SH-SY5Y (cell line): ENCODE results near the gene TRIM2.

Source experiments
- GATA2 ChIP-seq: IDR thresholded peaks from 2 replicates; pipeline ENCODE4 v1.6.1; 2011; ENCODE audit warnings: mild to moderate bottlenecking, low read depth, low read length
- GATA3 ChIP-seq: IDR thresholded peaks from 2 replicates; pipeline ENCODE4 v1.6.1; 2011; ENCODE audit warnings: low read depth, mild to moderate bottlenecking, low read length, moderate library complexity

TRIM2 gene

GRCh38 chr4:153265306-153266047, 61.2 kb downstream of the TRIM2 start:
- TF ChIP-seq GATA2 (no peak), GATA3 (no peak)

DNA sequence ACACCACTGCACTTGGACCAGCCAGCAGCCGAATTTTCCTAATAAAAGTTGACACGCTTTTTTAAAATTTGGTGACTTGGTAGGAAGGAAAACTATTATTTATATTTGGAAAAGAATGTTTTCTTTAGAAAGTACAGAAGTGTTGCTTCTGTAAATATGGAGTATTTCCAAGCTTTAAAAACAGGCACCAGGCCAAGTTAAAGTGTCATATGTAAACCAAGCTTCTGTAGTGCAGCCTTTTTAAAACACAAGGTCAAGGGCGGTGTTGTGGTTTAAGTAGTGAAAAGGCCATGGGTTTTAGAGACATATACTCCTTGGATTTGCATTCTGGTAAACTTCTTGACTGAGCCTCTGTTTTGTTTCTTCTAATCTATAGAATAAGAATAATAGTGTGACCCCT, 62.7 kb downstream of the TRIM2 start:
- no peak for TF ChIP-seq GATA3
- TF ChIP-seq GATA2 = no peak

- TF ChIP-seq GATA2 (no peak), GATA3 (no peak)
These were observed 63.6 kb downstream of the TRIM2 start for GRCh38 chr4:153267890-153268289.

- TF ChIP-seq GATA2 (no peak), GATA3 (no peak)
These were observed 64.1 kb downstream of the TRIM2 start for GRCh38 chr4:153268295-153268694.

DNA sequence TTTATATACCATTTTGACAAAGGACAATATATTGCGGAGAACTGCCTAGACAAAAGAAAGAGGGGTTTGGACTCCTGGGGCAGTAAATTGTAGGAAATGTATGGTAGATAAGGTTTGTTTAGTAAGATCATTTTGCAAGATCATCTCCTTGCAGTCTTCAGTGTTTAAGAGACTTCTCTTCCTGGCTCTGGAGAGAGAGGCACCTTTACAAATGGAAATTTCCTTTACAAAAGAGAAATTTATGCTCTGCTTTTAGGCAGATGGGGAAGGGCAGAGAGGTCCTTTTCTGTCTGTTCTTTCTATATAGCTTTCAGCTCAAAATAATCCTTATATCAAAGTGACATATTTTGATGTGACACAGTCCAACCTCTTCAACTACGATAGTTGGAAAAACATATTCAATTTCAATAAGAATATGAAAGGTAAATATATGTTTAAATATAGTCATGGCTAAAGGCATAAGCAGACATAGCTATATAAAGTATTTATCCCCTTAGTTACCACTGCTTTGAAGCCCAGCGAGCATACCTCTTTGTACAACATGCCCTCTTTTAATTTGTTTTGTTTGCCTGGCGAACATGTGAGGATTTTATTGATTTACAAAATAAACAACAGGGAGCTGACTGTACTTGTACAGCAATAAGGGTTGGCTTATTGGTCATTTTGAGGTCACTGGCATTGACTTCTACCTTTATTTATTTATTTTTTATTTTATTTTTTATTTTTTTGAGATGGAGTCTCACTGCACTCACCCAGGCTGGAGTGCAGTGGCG, 65.2 kb downstream of the TRIM2 start:
- TF ChIP-seq GATA3 (no peak), GATA2 (no peak)

GRCh38 chr4:153270361-153270760, 66.1 kb downstream of the TRIM2 start:
- TF ChIP-seq GATA2 (no peak), GATA3 (no peak)

DNA sequence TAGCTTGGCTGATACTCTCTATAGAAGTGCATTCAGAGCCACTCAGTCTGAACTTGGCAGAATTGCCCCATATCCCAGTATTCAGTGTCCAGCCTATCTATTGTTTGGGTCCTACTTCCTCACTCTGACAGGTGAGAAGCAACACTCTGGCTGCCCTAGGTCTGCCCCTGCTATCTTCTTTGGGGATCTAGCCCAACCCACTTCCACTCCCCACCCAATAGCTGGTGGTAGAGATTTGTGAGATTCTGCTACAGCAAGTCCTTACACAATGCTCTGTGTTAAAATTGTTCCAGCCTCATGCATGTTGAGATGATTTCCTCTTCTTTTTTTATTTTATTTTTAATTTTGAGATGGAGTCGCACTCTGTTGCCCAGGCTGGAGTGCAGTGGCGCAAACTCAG, 67.6 kb downstream of the TRIM2 start:
- no peak for TF ChIP-seq GATA3
- TF ChIP-seq GATA2 = peak; percentile 41; the same call in 1 of the 2 replicates

DNA sequence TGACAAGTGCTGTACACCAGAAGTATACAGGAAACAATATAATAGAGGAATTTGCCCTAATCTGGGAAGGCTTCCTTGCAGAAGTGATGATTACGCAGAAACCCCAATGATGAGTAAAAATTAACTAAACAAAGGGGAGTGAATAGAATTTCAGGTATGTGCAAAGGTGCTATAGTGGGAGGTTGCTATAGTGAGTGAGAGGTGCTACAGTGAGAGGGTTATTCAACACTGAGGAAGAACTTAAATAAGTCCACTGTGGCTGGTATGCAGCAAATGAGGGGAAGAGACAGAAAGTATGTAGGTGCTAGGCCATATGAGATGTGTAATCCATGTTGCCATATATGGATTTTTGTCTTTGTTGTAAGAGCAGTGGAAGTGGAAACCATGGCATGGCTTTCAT, 69.5 kb downstream of the TRIM2 start:
- TF ChIP-seq GATA2 (no peak), GATA3 (no peak)

GRCh38 chr4:153274967-153275366, 70.7 kb downstream of the TRIM2 start:
- TF ChIP-seq GATA3 = no peak
- no peak for TF ChIP-seq GATA2

DNA sequence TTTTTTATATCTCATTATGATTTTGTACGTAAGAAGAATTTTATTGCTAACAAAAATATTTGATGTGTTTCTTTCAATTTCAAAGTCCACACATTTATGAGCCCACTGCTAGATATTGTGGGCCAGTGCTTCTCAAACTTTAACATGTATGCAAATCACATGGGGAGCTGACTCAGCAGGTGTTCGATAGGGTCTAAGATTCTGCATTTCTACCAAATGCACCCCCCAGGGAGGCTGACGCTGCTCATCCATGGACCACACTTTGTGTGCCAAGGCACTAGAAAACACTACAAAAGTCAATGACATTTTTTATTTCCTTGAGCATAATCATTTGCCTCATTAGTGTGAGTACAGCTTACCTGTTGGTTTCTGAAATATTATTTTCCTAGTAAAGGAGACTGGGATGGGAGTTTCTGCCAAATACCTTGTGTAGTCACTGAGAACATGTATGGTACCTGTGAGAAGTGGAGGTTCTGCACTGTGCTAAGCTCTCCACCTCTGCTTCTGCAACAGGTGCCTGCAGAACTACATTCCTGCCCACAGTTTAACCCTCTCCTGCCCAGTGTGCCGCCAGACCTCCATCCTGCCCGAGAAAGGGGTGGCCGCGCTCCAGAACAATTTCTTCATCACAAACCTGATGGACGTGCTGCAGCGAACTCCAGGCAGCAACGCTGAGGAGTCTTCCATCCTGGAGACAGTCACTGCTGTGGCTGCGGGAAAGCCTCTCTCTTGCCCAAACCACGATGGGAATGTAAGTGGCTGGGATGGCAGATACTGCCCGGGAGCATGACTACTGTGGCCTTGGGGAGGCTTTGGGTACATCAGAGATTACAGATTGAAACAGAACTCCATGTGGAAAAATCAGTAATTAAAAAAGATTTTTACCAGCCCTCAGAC, 71.4 kb downstream of the TRIM2 start:
- TF ChIP-seq GATA2 (no peak), GATA3 (no peak)

DNA sequence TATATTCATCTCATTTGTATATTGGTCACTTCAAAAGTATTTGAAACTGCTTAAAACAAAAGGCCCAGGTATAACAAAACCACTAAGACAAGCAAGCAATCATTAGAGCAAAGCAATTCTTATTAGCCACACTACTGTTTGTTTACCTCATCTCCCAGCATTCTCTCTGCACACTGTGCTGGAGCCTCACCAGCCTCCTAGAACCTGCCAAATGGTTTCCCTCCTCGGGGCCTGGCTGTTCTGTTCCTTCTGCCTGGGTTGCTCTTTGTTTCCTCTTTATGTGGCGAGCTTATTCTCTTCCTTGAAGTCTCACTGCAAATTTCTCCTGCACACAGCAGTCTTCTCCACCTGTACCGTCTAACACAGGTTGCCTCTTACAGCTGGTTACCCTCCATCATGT, 72.7 kb downstream of the TRIM2 start:
- no peak for TF ChIP-seq GATA2
- no peak for TF ChIP-seq GATA3

- no peak for TF ChIP-seq GATA2
- TF ChIP-seq GATA3 = no peak
These were observed 77.2 kb downstream of the TRIM2 start for GRCh38 chr4:153281476-153281875.

GRCh38 chr4:153282023-153282422, 77.8 kb downstream of the TRIM2 start:
- TF ChIP-seq GATA2 = no peak
- TF ChIP-seq GATA3 = no peak

GRCh38 chr4:153283260-153283659, 79.0 kb downstream of the TRIM2 start:
- no peak for TF ChIP-seq GATA3

DNA sequence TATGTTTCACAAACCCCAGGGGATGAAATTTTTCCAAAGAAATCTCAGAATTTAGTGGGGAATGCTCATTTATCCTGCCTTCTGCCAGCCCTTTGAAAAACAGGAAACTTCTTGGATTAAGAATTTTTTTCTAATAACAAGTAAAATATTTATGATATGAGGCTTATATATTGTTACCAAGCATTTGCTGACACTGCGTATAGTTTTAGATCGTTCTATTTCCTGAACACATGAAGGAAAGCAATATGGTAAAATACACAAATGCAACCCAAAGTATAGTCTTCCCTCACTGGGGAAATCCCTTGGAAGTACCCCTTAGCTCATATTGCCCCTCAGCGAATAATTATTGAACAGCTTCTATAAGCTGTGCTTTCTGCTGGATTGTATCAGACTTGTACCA, 85.9 kb downstream of the TRIM2 start:
- TF ChIP-seq GATA3 = no peak
- no peak for TF ChIP-seq GATA2

GRCh38 chr4:153291562-153291961, 87.3 kb downstream of the TRIM2 start:
- TF ChIP-seq GATA3 (no peak), GATA2 (no peak)
